Activated CD4-positive, alpha-beta T cell treated with anti-CD3 and anti-CD28 coated beads, Interleukin-2, amount 50 U/mL, for 1 hour (primary cell): ENCODE measurements around the gene IL20RA.
"Not testable (repeated sequence)": the region's sequence is repeated elsewhere in the genome, so short reads cannot be mapped to it uniquely, and the experiment has no call there.

ENCODE experiments used
- DNase-seq: peaks from one replicate; pipeline ENCODE4 v3.0.0-alpha.2; 2020

The IL20RA gene

GRCh38 chr6:136969433-136969832 lies 75.3 kb downstream of the IL20RA start:
- DNase-seq, result no peak

- DNase-seq, result no peak
These were observed 75.9 kb downstream of the IL20RA start for GRCh38 chr6:136968837-136969236.

- DNase-seq, result peak; percentile 55
These were observed 76.7 kb downstream of the IL20RA start for GRCh38 chr6:136967876-136968752.

- DNase-seq, result no peak
These were observed 80.4 kb downstream of the IL20RA start for GRCh38 chr6:136964398-136964797.

- DNase-seq, result no peak
These were observed 81.5 kb downstream of the IL20RA start for GRCh38 chr6:136963259-136963658.

GRCh38 chr6:136962661-136963060 lies 82.1 kb downstream of the IL20RA start:
- DNase-seq, result no peak

- no peak for DNase-seq
These were observed 82.9 kb downstream of the IL20RA start for GRCh38 chr6:136961848-136962247.

GRCh38 chr6:136960781-136961180 lies 84.0 kb downstream of the IL20RA start:
- no peak for DNase-seq

- not testable (repeated sequence) for DNase-seq
These were observed 84.8 kb downstream of the IL20RA start for GRCh38 chr6:136959935-136960334.

GRCh38 chr6:136959471-136959891 lies 85.3 kb downstream of the IL20RA start:
- DNase-seq, result no peak

GRCh38 chr6:136958168-136958567 lies 86.6 kb downstream of the IL20RA start:
- DNase-seq, result no peak

GRCh38 chr6:136956590-136957544 lies 87.9 kb downstream of the IL20RA start:
- DNase-seq, result no peak

- no peak for DNase-seq
These were observed 89.6 kb downstream of the IL20RA start for GRCh38 chr6:136955123-136955522.

- no peak for DNase-seq
These were observed 92.0 kb downstream of the IL20RA start for GRCh38 chr6:136952714-136953260.

GRCh38 chr6:136950436-136951126 lies 94.2 kb downstream of the IL20RA start:
- DNase-seq, result no peak
